Esophagus muscularis mucosa (tissue), 3 donors: ENCODE results near the gene DNLZ.

Experiments
- CTCF ChIP-seq, 3 experiments: fragments of 200-600 bp in 2 of 3; fragments of 450-650 bp in 1 of 3; sonication (generic) in 2 of 3; IDR thresholded peaks; one replicate each; pipeline ENCODE4 v1.5.1; 2017 to 2019; ENCODE audit warnings: antibody characterized with exemption in 3 of 3, mild to moderate bottlenecking in 2 of 3, moderate library complexity in 1 of 3
- POLR2A ChIP-seq: fragments of 450-650 bp; IDR thresholded peaks from one replicate; pipeline ENCODE4 v1.6.1; 2017; ENCODE audit warnings: antibody characterized with exemption, moderate library complexity, mild to moderate bottlenecking, low read depth
- POLR2AphosphoS5 ChIP-seq, 2 donors: sonication (generic); formaldehyde crosslinking; IDR thresholded peaks; one replicate each; pipeline ENCODE4 v1.6.1; 2017; ENCODE audit warnings: antibody characterized with exemption in 2 of 2

- TF ChIP-seq CTCF (IDR thresholded peaks at IDR 0.05): no peak
- TF ChIP-seq POLR2AphosphoS5 (IDR thresholded peaks at IDR 0.05): no peak
- TF ChIP-seq POLR2A: no peak
Measured at GRCh38 chr9:136396219-136396515, 32.6 kb upstream of the DNLZ start.
